Measurements from ENCODE around the gene FAM184B.

FAM184B gene

GRCh38 chr4:17642398-17642783 lies 139.0 kb downstream of the FAM184B start:
- H3K9me3 ChIP-seq = no peaks in the 10 kb centered on the region; the same call in 1 of the 2 replicates
- H3K4me1 ChIP-seq = no peaks in the 10 kb centered on the region
- H3K27me3 ChIP-seq = no peaks in the 10 kb centered on the region
- H3K36me3 ChIP-seq = peaks cover 3% of the 10 kb centered on the region
- H3K4me3 ChIP-seq (ENCODE audit: low read depth, low read length) = no peak overlapping the region
- TF ChIP-seq CTCF (IDR thresholded peaks at IDR 0.05; ENCODE audit: low read depth, low read length) = no peak
- no peak for DNase-seq

GRCh38 chr4:17639136-17639535 lies 142.3 kb downstream of the FAM184B start:
- Histone ChIP-seq H3K36me3 (peaks cover 7% of the 10 kb centered on the region), H3K27me3 (no peaks in the 10 kb centered on the region), H3K4me3 (ENCODE audit: low read depth, low read length) (no peak overlapping the region), H3K4me1 (no peaks in the 10 kb centered on the region), H3K9me3 (no peaks in the 10 kb centered on the region; the same call in 1 of the 2 replicates)
- TF ChIP-seq CTCF (IDR thresholded peaks at IDR 0.05; ENCODE audit: low read depth, low read length) = no peak
- no peak for DNase-seq

GRCh38 chr4:17636696-17637622 lies 144.5 kb downstream of the FAM184B start:
- DNase-seq = peak; percentile 88
- peak; percentile 88 for TF ChIP-seq CTCF (IDR thresholded peaks at IDR 0.05; ENCODE audit: low read depth, low read length)
- Histone ChIP-seq H3K27me3 (no peaks in the 10 kb centered on the region), H3K4me3 (ENCODE audit: low read depth, low read length) (no peak overlapping the region), H3K36me3 (peaks cover 25% of the 10 kb centered on the region), H3K9me3 (no peaks in the 10 kb centered on the region), H3K4me1 (no peaks in the 10 kb centered on the region)

GRCh38 chr4:17636341-17636695 lies 145.1 kb downstream of the FAM184B start:
- Histone ChIP-seq H3K27me3 (no peaks in the 10 kb centered on the region), H3K4me1 (no peaks in the 10 kb centered on the region), H3K9me3 (no peaks in the 10 kb centered on the region), H3K36me3 (peaks cover 28% of the 10 kb centered on the region), H3K4me3 (ENCODE audit: low read depth, low read length) (no peak overlapping the region)
- no peak for TF ChIP-seq CTCF (IDR thresholded peaks at IDR 0.05; ENCODE audit: low read depth, low read length)
- no peak for DNase-seq

- no peak for TF ChIP-seq CTCF (IDR thresholded peaks at IDR 0.05; ENCODE audit: low read depth, low read length)
- H3K4me1 ChIP-seq = no peaks in the 10 kb centered on the region
- no peaks in the 10 kb centered on the region for H3K27me3 ChIP-seq
- H3K4me3 ChIP-seq (ENCODE audit: low read depth, low read length) = no peak overlapping the region
- peaks cover 38% of the 10 kb centered on the region for H3K36me3 ChIP-seq
- H3K9me3 ChIP-seq = no peaks in the 10 kb centered on the region
- DNase-seq = no peak
These were observed 146.4 kb downstream of the FAM184B start for GRCh38 chr4:17635056-17635455.

DNA sequence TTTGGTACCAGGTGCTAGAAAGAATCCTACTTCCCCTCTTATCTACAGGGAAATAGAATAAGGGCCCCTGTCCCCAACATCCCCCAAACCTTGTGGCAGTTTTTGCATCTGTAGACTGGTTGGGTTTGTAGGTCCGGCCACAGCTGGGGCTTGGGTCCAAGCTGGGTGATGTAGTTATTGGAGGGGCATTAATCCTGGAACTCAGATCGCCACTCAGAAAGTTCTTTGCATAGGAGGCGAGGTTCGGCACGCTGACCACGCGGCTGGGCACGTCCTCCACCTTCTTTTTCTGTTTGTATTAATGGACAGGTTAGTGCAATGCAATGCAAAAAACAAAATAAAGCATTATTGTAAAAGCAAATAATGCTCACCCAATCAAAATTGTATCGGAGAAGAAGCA lies 147.8 kb downstream of the FAM184B start:
- Histone ChIP-seq H3K9me3 (no peaks in the 10 kb centered on the region), H3K4me1 (no peaks in the 10 kb centered on the region), H3K36me3 (peaks cover 49% of the 10 kb centered on the region), H3K4me3 (ENCODE audit: low read depth, low read length) (no peak overlapping the region), H3K27me3 (no peaks in the 10 kb centered on the region)
- no peak for DNase-seq
- no peak for TF ChIP-seq CTCF (IDR thresholded peaks at IDR 0.05; ENCODE audit: low read depth, low read length)

Measured in BE2C (cell line).